Posterior vena cava (tissue), 2 donors: Measurements from ENCODE around the gene SEPSECS. TPM values are rescaled to one million over a fixed set of nuclear protein-coding genes. Genes with fewer than 3 reads are reported as not detected.

Experiments
- DNase-seq: peaks from one replicate; pipeline ENCODE4 v3.0.0-alpha.2; 2020; ENCODE audit warnings: low spot score
- intact Hi-C, 2 donors: fragments of 100-400 bp; cut with DNase I; formaldehyde crosslinking; loops; one replicate each; pipeline versions ENCODE4 v1.14.1 to v1.14.2; 2022 to 2023
- long read RNA-seq, 2 donors: library from polyadenylated mRNA; unstranded; transcript quantifications; one replicate each; pipeline ENCODE4 v2.0.0, GENCODE V29; 2020 to 2021
- total RNA-seq, 2 donors: library from RNA; stranded (reverse); fragmentation: NEBNext Ultra II Directional; extraction: Animal tissue kit (Norgen Biotek cat#: 25700); gene quantifications; one replicate each; pipeline ENCODE4 v1.2.1, GENCODE V29; 2021
- donor health status: DM: yes; HTN: yes; CAD: no.
- donor health status: DM: yes; HTN: yes; CAD: no.

The SEPSECS gene
- total RNA-seq, result 1 to 10 TPM; 5.8 to 5.9 TPM
- long read RNA-seq, donor 1, partial matches to known transcripts, result 1 of 3 reads
- long read RNA-seq, donor 1, other reads (novel, unspliced or antisense), result 1 of 3 reads
- long read RNA-seq, donor 2, partial matches to known transcripts, result 1 of 2 reads
- long read RNA-seq, donor 2, other reads (novel, unspliced or antisense), result 1 of 2 reads

- peak; percentile 99 for DNase-seq
- intact Hi-C loops, result no loop called here
These were observed at the start of gene SEPSECS for GRCh38 chr4:25159837-25160713. TSS of gene SEPSECS (minus strand) at chr4:25160449. CDS start at chr4:25160369, 80 bp downstream.

GRCh38 chr4:25209702-25210101 is 49.5 kb upstream of the SEPSECS start:
- DNase-seq, result no peak
- intact Hi-C loops, result no loop called here

GRCh38 chr4:25207997-25208396 is 47.7 kb upstream of the SEPSECS start:
- no peak for DNase-seq
- intact Hi-C loops, result no loop called here

GRCh38 chr4:25198713-25199112 is 38.5 kb upstream of the SEPSECS start:
- DNase-seq, result no peak
- intact Hi-C loops, result no loop called here

GRCh38 chr4:25190407-25190806 is 30.2 kb upstream of the SEPSECS start:
- no peak for DNase-seq
- intact Hi-C loops, result no loop called here

GRCh38 chr4:25184056-25184455 is 23.8 kb upstream of the SEPSECS start:
- intact Hi-C loops, result no loop called here
- DNase-seq, result no peak

- intact Hi-C loops, result no loop called here
These were observed 22.7 kb upstream of the SEPSECS start for GRCh38 chr4:25182937-25183336.

GRCh38 chr4:25180524-25181131 is 20.4 kb upstream of the SEPSECS start:
- intact Hi-C loops, result no loop called here
- no peak for DNase-seq

More at GRCh38 chr4:25182937-25183336, 22.7 kb upstream of the SEPSECS start:
- DNase-seq, result no peak

GRCh38 chr4:25178838-25179261 is 18.6 kb upstream of the SEPSECS start:
- intact Hi-C loops, result loop anchor here in 1 of 2 donors (10.0 kb wide), 1 partner anchor 56 kb away; the partner anchor contains the start of gene PI4K2B

GRCh38 chr4:25177147-25177546 is 16.9 kb upstream of the SEPSECS start:
- DNase-seq, result no peak
- intact Hi-C loops, result loop anchor here in 1 of 2 donors (10.0 kb wide), 1 partner anchor 58 kb away; the partner anchor contains the start of gene PI4K2B

More at GRCh38 chr4:25178838-25179261, 18.6 kb upstream of the SEPSECS start:
- no peak for DNase-seq

GRCh38 chr4:25174674-25175073 is 14.4 kb upstream of the SEPSECS start:
- no peak for DNase-seq
- intact Hi-C loops, result loop anchor here in 1 of 2 donors (10.0 kb wide), 1 partner anchor 60 kb away; the partner anchor contains the start of gene PI4K2B

GRCh38 chr4:25172961-25173915 is 13.0 kb upstream of the SEPSECS start:
- intact Hi-C loops, result loop anchor here in 1 of 2 donors (10.0 kb wide), 1 partner anchor 62 kb away; the partner anchor contains the start of gene PI4K2B
- no peak for DNase-seq

- no peak for DNase-seq
- intact Hi-C loops, result loop anchor here in 1 of 2 donors (10.0 kb wide), 1 partner anchor 63 kb away; the partner anchor contains the start of gene PI4K2B
These were observed 11.1 kb upstream of the SEPSECS start for GRCh38 chr4:25171201-25171865.

GRCh38 chr4:25169446-25169845 is 9.2 kb upstream of the SEPSECS start:
- intact Hi-C loops, result no loop called here

GRCh38 chr4:25165916-25166315 is 5.7 kb upstream of the SEPSECS start:
- DNase-seq, result no peak
- intact Hi-C loops, result no loop called here

More at GRCh38 chr4:25169446-25169845, 9.2 kb upstream of the SEPSECS start:
- no peak for DNase-seq

GRCh38 chr4:25163196-25163595 is 2.9 kb upstream of the SEPSECS start:
- intact Hi-C loops, result no loop called here
- DNase-seq, result no peak

- intact Hi-C loops, result no loop called here
- no peak for DNase-seq
These were observed 2.3 kb upstream of the SEPSECS start for GRCh38 chr4:25162566-25162965.

- intact Hi-C loops, result no loop called here
- DNase-seq, result no peak
These were observed 1.3 kb upstream of the SEPSECS start for GRCh38 chr4:25161593-25161950.
